HEK293 (cell line): ENCODE results near the gene WWOX.

Experiments
- CTCF ChIA-PET: fragments of 350-600 bp; formaldehyde crosslinking; extraction: SDS; loops from one replicate; lab custom pipeline; 2021; ENCODE audit warnings: antibody characterized with exemption; lab: Yijun Ruan, JAX
- POLR2A ChIA-PET: fragments of 300-600 bp; formaldehyde crosslinking; extraction: SDS; loops from one replicate; lab custom pipeline; 2020; ENCODE audit warnings: antibody characterized with exemption, inconsistent platforms; lab: Yijun Ruan, JAX
- H3K27ac ChIP-seq: fragments of 200-500 bp; sonication (Bioruptor generic); 2 replicates; pipeline ENCODE4 v1.5.1; 2014; ENCODE audit warnings: low read depth, low read length, control low read depth, inconsistent platforms; ENCODE audit errors: extremely low read depth
- H3K36me3 ChIP-seq, 2 experiments: fragments of 200-500 bp in 1 of 2; sonication (Bioruptor generic) in 1 of 2; 1 replicate in 1 of 2; 2 replicates in 1 of 2; pipeline ENCODE4 v1.5.1; 2014 to 2017; ENCODE audit warnings: inconsistent platforms in 2 of 2, low read length in 2 of 2; ENCODE audit not compliant: control insufficient read depth in 2 of 2, insufficient read depth in 1 of 2
- H3K4me1 ChIP-seq: fragments of 200-500 bp; sonication (Bioruptor generic); 2 replicates; pipeline ENCODE4 v1.5.1; 2014; ENCODE audit warnings: mild to moderate bottlenecking, low read length, inconsistent platforms; ENCODE audit not compliant: control insufficient read depth, insufficient read depth
- H3K4me3 ChIP-seq: 2 replicates; pipeline ENCODE4 v1.5.1; 2011; ENCODE audit warnings: low read depth, mild to moderate bottlenecking, control low read depth, low read length, moderate library complexity
- H3K9me3 ChIP-seq: fragments of 200-500 bp; sonication (Bioruptor generic); 2 replicates; pipeline ENCODE4 v1.5.1; 2014; ENCODE audit warnings: low read depth, low read length, inconsistent platforms; ENCODE audit not compliant: control insufficient read depth, insufficient read depth
- CTCF ChIP-seq: fragments of 450-650 bp; formaldehyde crosslinking; IDR thresholded peaks from 2 replicates; pipeline ENCODE4 v1.5.1; 2016; ENCODE audit warnings: missing biosample characterization, missing genetic modification characterization
- MZF1 ChIP-seq: fragments of 450-650 bp; formaldehyde crosslinking; IDR thresholded peaks from 2 replicates; pipeline ENCODE4 v1.5.1; 2017; ENCODE audit warnings: missing biosample characterization, missing genetic modification characterization, borderline replicate concordance
- PRDM10 ChIP-seq: fragments of 450-650 bp; formaldehyde crosslinking; IDR thresholded peaks from 2 replicates; pipeline ENCODE4 v1.5.1; 2016; ENCODE audit warnings: missing biosample characterization, missing genetic modification characterization
- PRDM4 ChIP-seq: fragments of 450-650 bp; formaldehyde crosslinking; IDR thresholded peaks from 2 replicates; pipeline ENCODE4 v1.5.1; 2017; ENCODE audit warnings: missing biosample characterization, missing genetic modification characterization
- SP2 ChIP-seq: fragments of 450-650 bp; formaldehyde crosslinking; IDR thresholded peaks from 2 replicates; pipeline ENCODE4 v1.5.1; 2016; ENCODE audit warnings: missing biosample characterization, missing genetic modification characterization
- WT1 ChIP-seq: fragments of 450-650 bp; formaldehyde crosslinking; IDR thresholded peaks from 2 replicates; pipeline ENCODE4 v1.5.1; 2016; ENCODE audit warnings: missing biosample characterization, missing genetic modification characterization
- ZEB2 ChIP-seq: fragments of 450-650 bp; formaldehyde crosslinking; IDR thresholded peaks from 2 replicates; pipeline ENCODE4 v1.5.1; 2016; ENCODE audit warnings: missing biosample characterization, missing genetic modification characterization
- ZNF362 ChIP-seq: fragments of 450-650 bp; formaldehyde crosslinking; IDR thresholded peaks from 2 replicates; pipeline ENCODE4 v1.5.1; 2016; ENCODE audit warnings: missing biosample characterization, missing genetic modification characterization
- ZNF600 ChIP-seq: fragments of 450-650 bp; formaldehyde crosslinking; IDR thresholded peaks from 2 replicates; pipeline ENCODE4 v1.5.1; 2016; ENCODE audit warnings: missing biosample characterization, missing genetic modification characterization
- ZNF654 ChIP-seq: fragments of 450-650 bp; formaldehyde crosslinking; IDR thresholded peaks from 2 replicates; pipeline ENCODE4 v1.5.1; 2016; ENCODE audit warnings: low read depth, missing biosample characterization, missing genetic modification characterization
- ZNF660 ChIP-seq: fragments of 450-650 bp; IDR thresholded peaks from 2 replicates; pipeline ENCODE4 v1.5.1; 2018; ENCODE audit warnings: missing biosample characterization, mild to moderate bottlenecking, missing genetic modification characterization
- ZNF843 ChIP-seq: fragments of 450-650 bp; formaldehyde crosslinking; IDR thresholded peaks from 2 replicates; pipeline ENCODE4 v1.5.1; 2016; ENCODE audit warnings: missing biosample characterization, missing genetic modification characterization
- ZSCAN4 ChIP-seq: fragments of 450-650 bp; formaldehyde crosslinking; IDR thresholded peaks from 2 replicates; pipeline ENCODE4 v1.5.1; 2017; ENCODE audit warnings: missing biosample characterization, missing genetic modification characterization

Gene WWOX

GRCh38 chr16:78230832-78231231, 131.4 kb downstream of the WWOX start (continued):
- TF ChIP-seq MZF1 (tag by site-specific recombination) (peak; percentile 38; the same call in 1 of the 2 replicates), ZNF843 (tag by site-specific recombination) (peak; percentile 59; the same call in 1 of the 2 replicates), WT1 (tag by site-specific recombination) (peak; percentile 75), ZSCAN4 (tag by site-specific recombination) (no peak), SP2 (no peak), PRDM10 (tag by site-specific recombination) (peak; percentile 80), ZNF362 (no peak), ZNF600 (tag by site-specific recombination) (0 out of 2 replicates have a peak, but pooled peaks have one; percentile 15), ZEB2 (peak; percentile 43; the same call in 1 of the 2 replicates)

GRCh38 chr16:78235168-78235800, 135.8 kb downstream of the WWOX start:
- TF ChIP-seq CTCF (tag by site-specific recombination) (peak; percentile 80), ZNF654 (tag by site-specific recombination) (peak; percentile 26), PRDM4 (no peak), ZNF660 (tag by site-specific recombination) (0 out of 2 replicates have a peak, but pooled peaks have one; percentile 17)
- CTCF ChIA-PET: interaction anchor here (0.5 to 3.2 kb wide), 19 partner anchors 10 to 755 kb away, joined by 3 to 15 read pairs (median 3); no protein-coding TSS in a partner anchor
- Histone ChIP-seq H3K9me3 (no peaks in the 10 kb centered on the region), H3K36me3 (no peaks in the 10 kb centered on the region), H3K27ac (no peak overlapping the region), H3K4me1 (peaks cover 4% of the 10 kb centered on the region; the same call in 1 of the 2 replicates), H3K4me3 (no peak overlapping the region)
- POLR2A ChIA-PET: no interaction called here
